ENCODE results near the gene PRPF40A. TPM values are rescaled to one million over a fixed set of nuclear protein-coding genes. Genes with fewer than 3 reads are reported as not detected.

The PRPF40A gene
- polyA plus RNA-seq, 1 experiment: 113 TPM

DNA sequence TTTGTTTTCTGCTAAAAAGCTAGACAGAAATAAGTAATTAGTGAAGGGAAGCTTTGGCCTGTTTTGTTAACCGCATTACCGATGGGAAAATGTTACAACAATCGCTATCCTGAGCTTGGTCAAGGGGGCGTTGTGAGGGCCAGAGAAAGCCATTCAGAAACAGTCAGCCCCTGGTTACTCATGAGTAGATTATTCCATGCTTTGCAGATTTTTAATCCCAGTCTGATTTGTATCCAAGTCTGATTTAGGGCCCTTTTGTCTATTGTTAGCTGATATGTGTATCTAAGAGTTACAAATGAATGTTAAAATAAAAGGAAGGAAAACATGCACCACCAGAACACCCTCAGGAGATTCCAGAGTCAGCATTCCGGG is 99.1 kb downstream of the PRPF40A start:
- ChIA-PET POLR2A (no interaction called here), CTCF (interaction anchor here (1.3 to 3.5 kb wide), 4 partner anchors 9 to 593 kb away, joined by 4 to 18 read pairs (median 8); partner anchors contain the start of gene STAM2)
- H3K27ac ChIP-seq (ENCODE audit: low read depth, low read length): no peak overlapping the region

GRCh38 chr2:152617456-152618192 is 99.6 kb downstream of the PRPF40A start:
- Histone ChIP-seq H3K27me3 (ENCODE audit: control insufficient read depth, insufficient read depth, low read length) (no peaks in the 10 kb centered on the region), H3K9me3 (ENCODE audit: control insufficient read depth, insufficient read depth, low read length) (no peaks in the 10 kb centered on the region), H3K27ac (ENCODE audit: low read depth, low read length) (no peak overlapping the region), H3K4me3 (ENCODE audit: low read depth, low read length) (no peak overlapping the region)
- ChIA-PET CTCF (interaction anchor here (0.6 to 3.5 kb wide), 7 partner anchors 8 to 592 kb away, joined by 4 to 18 read pairs (median 6); partner anchors contain the start of gene STAM2), POLR2A (no interaction called here)
- no peak for DNase-seq (ENCODE audit: low read depth, low spot score)
- TF ChIP-seq CTCF (IDR thresholded peaks at IDR 0.05; ENCODE audit: low read depth, low read length): no peak

More for the DNA sequence above, 99.1 kb downstream of the PRPF40A start:
- no peak for DNase-seq (ENCODE audit: low read depth, low spot score)
- TF ChIP-seq CTCF (IDR thresholded peaks at IDR 0.05; ENCODE audit: low read depth, low read length): no peak
- Histone ChIP-seq H3K27me3 (ENCODE audit: control insufficient read depth, insufficient read depth, low read length) (no peaks in the 10 kb centered on the region), H3K4me3 (ENCODE audit: low read depth, low read length) (no peak overlapping the region), H3K9me3 (ENCODE audit: control insufficient read depth, insufficient read depth, low read length) (no peaks in the 10 kb centered on the region)

DNA sequence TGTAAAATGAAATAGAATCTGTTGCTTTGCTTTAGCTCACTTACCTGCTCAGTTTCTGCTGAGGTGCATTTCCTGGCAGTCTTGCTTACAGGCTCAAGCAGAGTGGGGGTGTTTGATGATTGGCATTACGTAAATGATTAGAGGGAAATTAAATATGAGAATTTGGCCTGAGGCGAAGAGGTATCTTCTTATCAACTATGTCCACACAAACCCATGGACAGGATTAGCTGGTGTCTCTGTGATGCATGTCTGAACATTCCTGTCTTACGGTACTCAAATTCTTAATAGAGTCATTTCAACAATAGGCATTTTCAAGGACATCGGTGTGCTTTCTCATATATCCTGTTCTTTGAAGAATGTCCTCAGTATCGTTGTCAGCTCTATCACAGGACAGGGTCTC is 102.1 kb downstream of the PRPF40A start:
- H3K4me3 ChIP-seq (ENCODE audit: low read depth, low read length): no peak overlapping the region
- no peak for TF ChIP-seq CTCF (IDR thresholded peaks at IDR 0.05; ENCODE audit: low read depth, low read length)
- H3K27ac ChIP-seq (ENCODE audit: low read depth, low read length): no peak overlapping the region
- no peaks in the 10 kb centered on the region for H3K9me3 ChIP-seq (ENCODE audit: control insufficient read depth, insufficient read depth, low read length)
- CTCF ChIA-PET: interaction anchor here (1.9 to 2.4 kb wide), 2 partner anchors 12 to 20 kb away, joined by 6 to 18 read pairs; no protein-coding TSS in a partner anchor
- POLR2A ChIA-PET: no interaction called here
- no peak for DNase-seq (ENCODE audit: low read depth, low spot score)
- no peaks in the 10 kb centered on the region for H3K27me3 ChIP-seq (ENCODE audit: control insufficient read depth, insufficient read depth, low read length)

- Histone ChIP-seq H3K27me3 (ENCODE audit: control insufficient read depth, insufficient read depth, low read length) (no peaks in the 10 kb centered on the region), H3K9me3 (ENCODE audit: control insufficient read depth, insufficient read depth, low read length) (no peaks in the 10 kb centered on the region), H3K4me3 (ENCODE audit: low read depth, low read length) (no peak overlapping the region), H3K27ac (ENCODE audit: low read depth, low read length) (no peak overlapping the region)
- TF ChIP-seq CTCF (IDR thresholded peaks at IDR 0.05; ENCODE audit: low read depth, low read length): no peak
- ChIA-PET CTCF (interaction anchor here (0.8 to 2.4 kb wide), 4 partner anchors 14 to 279 kb away, joined by 3 to 18 read pairs (median 5); partner anchors contain the start of gene FMNL2), POLR2A (no interaction called here)
- DNase-seq (ENCODE audit: low read depth, low spot score): no peak
Observed at GRCh38 chr2:152613235-152613634, 104.0 kb downstream of the PRPF40A start.

Data from AG04450 (cell line).